OCI-LY1 (cell line): ENCODE measurements around the gene TPST2.

Experiments used
- H2AFZ ChIP-seq: fragments of 200-600 bp; sonication (generic), shearing (Covaris generic); 2 replicates; pipeline ENCODE4 v1.6.0; 2014; ENCODE audit warnings: antibody characterized with exemption, mild to moderate bottlenecking, low read length
- H3F3A ChIP-seq: fragments of 200-600 bp; sonication (generic), shearing (Covaris generic); 2 replicates; pipeline ENCODE4 v1.6.0; 2014; ENCODE audit warnings: mild to moderate bottlenecking, antibody characterized with exemption, low read length, moderate library complexity; ENCODE audit not compliant: insufficient read depth
- H3K27ac ChIP-seq: fragments of 200-600 bp; sonication (generic); 2 replicates; pipeline ENCODE4 v1.5.1; 2014; ENCODE audit warnings: low read length, mixed run types, mild to moderate bottlenecking, low read depth; ENCODE audit not compliant: poor library complexity, severe bottlenecking
- H3K27me3 ChIP-seq: fragments of 200-600 bp; sonication (generic); 2 replicates; pipeline ENCODE4 v1.6.0; 2014; ENCODE audit warnings: antibody characterized with exemption, mild to moderate bottlenecking, low read length, moderate library complexity; ENCODE audit not compliant: insufficient read depth
- H3K36me3 ChIP-seq: fragments of 200-600 bp; sonication (generic); 2 replicates; pipeline ENCODE4 v1.6.1; 2014; ENCODE audit warnings: mild to moderate bottlenecking, antibody characterized with exemption, low read length, moderate library complexity, mixed read lengths; ENCODE audit not compliant: insufficient read depth
- H3K4me1 ChIP-seq: fragments of 200-600 bp; sonication (generic); 2 replicates; pipeline ENCODE4 v1.5.1; 2014; ENCODE audit warnings: mild to moderate bottlenecking, low read length, moderate library complexity; ENCODE audit not compliant: insufficient read depth, severe bottlenecking
- H3K4me2 ChIP-seq: fragments of 200-600 bp; sonication (generic), shearing (Covaris generic); 2 replicates; pipeline ENCODE4 v1.6.1; 2014; ENCODE audit warnings: low read length
- H3K4me3 ChIP-seq: fragments of 200-600 bp; sonication (generic); 2 replicates; pipeline ENCODE4 v1.5.1; 2014; ENCODE audit warnings: low read length, low read depth, mild to moderate bottlenecking, mixed read lengths; ENCODE audit not compliant: poor library complexity, severe bottlenecking
- H3K79me2 ChIP-seq: fragments of 200-600 bp; shearing (Covaris generic); 2 replicates; pipeline ENCODE4 v1.6.1; 2016; ENCODE audit warnings: mixed run types, low read length, mixed read lengths; ENCODE audit not compliant: insufficient read depth
- H3K9ac ChIP-seq: fragments of 200-600 bp; sonication (generic), shearing (Covaris generic); 2 replicates; pipeline ENCODE4 v1.6.1; 2014; ENCODE audit warnings: mild to moderate bottlenecking, low read length, mixed read lengths
- H3K9me2 ChIP-seq: fragments of 200-600 bp; sonication (generic), shearing (Covaris generic); 2 replicates; pipeline ENCODE4 v1.6.1; 2014; ENCODE audit warnings: low read depth, mild to moderate bottlenecking, low read length, mixed read lengths
- H3K9me3 ChIP-seq: fragments of 200-600 bp; shearing (Covaris generic); 2 replicates; pipeline ENCODE4 v1.6.1; 2014; ENCODE audit warnings: low read length, mixed read lengths
- H4K20me1 ChIP-seq: fragments of 200-600 bp; sonication (generic), shearing (Covaris generic); 2 replicates; pipeline ENCODE4 v1.6.0; 2016; ENCODE audit warnings: mild to moderate bottlenecking, low read length; ENCODE audit not compliant: insufficient read depth
- CTCF ChIP-seq: fragments of 200-600 bp; sonication (generic), shearing (Covaris generic); IDR thresholded peaks from 2 replicates; pipeline ENCODE4 v1.5.1; 2017; ENCODE audit warnings: mild to moderate bottlenecking, antibody characterized with exemption, low read length, moderate library complexity, mixed read lengths
- EZH2 ChIP-seq: fragments of 200-600 bp; sonication (generic), shearing (Covaris generic); IDR thresholded peaks from 2 replicates; pipeline ENCODE4 v1.8.0; 2017; ENCODE audit warnings: borderline replicate concordance, mixed run types, mild to moderate bottlenecking, antibody characterized with exemption, low read length, moderate library complexity, mixed read lengths

TPST2 gene

GRCh38 chr22:26565889-26566288, 24.0 kb downstream of the TPST2 start:
- H3K4me3 ChIP-seq: no peak overlapping the region
- peak overlapping the region; percentile 64 for H3K27ac ChIP-seq
- H3F3A ChIP-seq: no peaks in the 10 kb centered on the region
- no peak overlapping the region for H3K4me2 ChIP-seq
- TF ChIP-seq EZH2: no peak
- TF ChIP-seq CTCF: no peak
- H3K27me3 ChIP-seq: no peaks in the 10 kb centered on the region
- no peaks in the 10 kb centered on the region for H3K9me3 ChIP-seq
- H3K9ac ChIP-seq: no peak overlapping the region
- no peaks in the 10 kb centered on the region for H3K9me2 ChIP-seq
- no peak overlapping the region for H2AFZ ChIP-seq
- H3K4me1 ChIP-seq: peaks cover 60% of the 10 kb centered on the region
- H4K20me1 ChIP-seq: no peaks in the 10 kb centered on the region
- H3K79me2 ChIP-seq: peaks cover 37% of the 10 kb centered on the region
- H3K36me3 ChIP-seq: peaks cover 11% of the 10 kb centered on the region; the same call in 1 of the 2 replicates

GRCh38 chr22:26565181-26565580, 24.8 kb downstream of the TPST2 start:
- H3F3A ChIP-seq: no peaks in the 10 kb centered on the region
- H3K4me1 ChIP-seq: peaks cover 55% of the 10 kb centered on the region
- H3K4me3 ChIP-seq: no peak overlapping the region
- no peak; the same call in 1 of the 2 replicates for TF ChIP-seq CTCF
- no peak for TF ChIP-seq EZH2
- no peaks in the 10 kb centered on the region for H4K20me1 ChIP-seq
- no peaks in the 10 kb centered on the region for H3K9me2 ChIP-seq
- H3K9ac ChIP-seq: no peak overlapping the region; the same call in 1 of the 2 replicates
- peaks cover 38% of the 10 kb centered on the region for H3K79me2 ChIP-seq
- H3K27ac ChIP-seq: peak overlapping the region; percentile 64
- H2AFZ ChIP-seq: no peak overlapping the region
- peak overlapping the region; percentile 3; the same call in 1 of the 2 replicates for H3K4me2 ChIP-seq
- H3K27me3 ChIP-seq: no peaks in the 10 kb centered on the region
- H3K9me3 ChIP-seq: no peaks in the 10 kb centered on the region
- H3K36me3 ChIP-seq: peaks cover 11% of the 10 kb centered on the region; the same call in 1 of the 2 replicates

GRCh38 chr22:26564672-26565071, 25.3 kb downstream of the TPST2 start:
- no peak overlapping the region for H3K4me3 ChIP-seq
- TF ChIP-seq EZH2 (no peak), CTCF (no peak)
- no peaks in the 10 kb centered on the region for H3K27me3 ChIP-seq
- no peaks in the 10 kb centered on the region for H4K20me1 ChIP-seq
- H3K9ac ChIP-seq: no peak overlapping the region
- peak overlapping the region; percentile 64 for H3K27ac ChIP-seq
- no peaks in the 10 kb centered on the region for H3F3A ChIP-seq
- H3K4me1 ChIP-seq: peaks cover 57% of the 10 kb centered on the region
- no peak overlapping the region for H2AFZ ChIP-seq
- H3K36me3 ChIP-seq: peaks cover 11% of the 10 kb centered on the region; the same call in 1 of the 2 replicates
- no peaks in the 10 kb centered on the region for H3K9me3 ChIP-seq
- H3K4me2 ChIP-seq: peak overlapping the region; percentile 3; the same call in 1 of the 2 replicates
- peaks cover 43% of the 10 kb centered on the region for H3K79me2 ChIP-seq
- H3K9me2 ChIP-seq: no peaks in the 10 kb centered on the region
